Tibial artery (tissue), 4 donors: Measurements from ENCODE around the gene TOPORS.
A peak's percentile ranks its signal among the peaks of the same experiment; 100 is the strongest.

ENCODE experiments used
- DNase-seq, 2 donors: peaks; one replicate each; pipeline ENCODE4 v3.0.0-alpha.2; 2019
- H3K27ac ChIP-seq, 2 donors: fragments of 200-600 bp; sonication (generic) in 1 of 2; 1 replicate in 1 of 2; 2 replicates in 1 of 2; pipeline ENCODE4 v1.5.1; 2018 to 2019; ENCODE audit warnings: mild to moderate bottlenecking in 1 of 2
- H3K27me3 ChIP-seq, 2 donors: fragments of 200-600 bp; sonication (generic) in 1 of 2; one replicate each; pipeline versions ENCODE4 v1.5.1 to v1.6.0; 2016 to 2019
- H3K36me3 ChIP-seq, 3 donors: fragments of 200-600 bp; sonication (generic) in 2 of 3; one replicate each; pipeline ENCODE4 v1.5.1; 2016 to 2019; ENCODE audit warnings: mild to moderate bottlenecking in 2 of 3
- H3K4me1 ChIP-seq, 4 donors: fragments of 200-600 bp; sonication (generic) in 2 of 4; 1 replicate in 3 of 4; 2 replicates in 1 of 4; pipeline ENCODE4 v1.5.1; 2016 to 2019
- H3K4me3 ChIP-seq, 2 donors: fragments of 200-600 bp; sonication (generic) in 1 of 2; 1 replicate in 1 of 2; 2 replicates in 1 of 2; pipeline ENCODE4 v1.5.1; 2018 to 2019; ENCODE audit warnings: mild to moderate bottlenecking in 2 of 2
- H3K9me3 ChIP-seq, 3 donors: fragments of 200-600 bp; sonication (generic) in 1 of 3; one replicate each; pipeline ENCODE4 v1.5.1; 2016 to 2019
- CTCF ChIP-seq, 2 experiments: fragments of 200-600 bp in 1 of 2; fragments of 450-650 bp in 1 of 2; IDR thresholded peaks; one replicate each; pipeline ENCODE4 v1.5.1; 2017 to 2019; ENCODE audit warnings: antibody characterized with exemption in 2 of 2, mild to moderate bottlenecking in 1 of 2, moderate library complexity in 1 of 2
- intact Hi-C: fragments of 100-400 bp; cut with DNase I; formaldehyde crosslinking; loops from one replicate; pipeline ENCODE4 v1.15.0; 2023; ENCODE audit warnings: low total_unique reads

The TOPORS gene

GRCh38 chr9:32579706-32580331, 27.4 kb upstream of the TOPORS start:
- peak; percentile 81 to 85 for TF ChIP-seq CTCF (IDR thresholded peaks at IDR 0.05)
- Histone ChIP-seq H3K4me3 (peak overlapping the region in 1 of 2 donors; percentile 19), H3K27ac (no peak overlapping the region), H3K36me3 (no peaks in the 10 kb centered on the region), H3K4me1 (peaks cover 0 to 6% (median 1%) of the 10 kb centered on the region in 4 donors), H3K27me3 (no peaks in the 10 kb centered on the region), H3K9me3 (no peaks in the 10 kb centered on the region)
- peak; percentile 67 to 70 for DNase-seq
- intact Hi-C loops = loop anchor here (5.0 to 10.0 kb wide), 2 partner anchors 203 to 385 kb away; no protein-coding TSS in a partner anchor

GRCh38 chr9:32578976-32579375, 26.6 kb upstream of the TOPORS start:
- no peak for TF ChIP-seq CTCF (IDR thresholded peaks at IDR 0.05)
- H3K27me3 ChIP-seq = no peaks in the 10 kb centered on the region
- H3K36me3 ChIP-seq = no peaks in the 10 kb centered on the region
- intact Hi-C loops = loop anchor here (5.0 kb wide), 1 partner anchor 202 kb away; no protein-coding TSS in a partner anchor
- H3K27ac ChIP-seq = no peak overlapping the region
- H3K4me1 ChIP-seq = peaks cover 0 to 7% (median 1%) of the 10 kb centered on the region in 4 donors
- H3K9me3 ChIP-seq = no peaks in the 10 kb centered on the region
- H3K4me3 ChIP-seq = peak overlapping the region; percentile 11 to 19
- DNase-seq = no peak

DNA sequence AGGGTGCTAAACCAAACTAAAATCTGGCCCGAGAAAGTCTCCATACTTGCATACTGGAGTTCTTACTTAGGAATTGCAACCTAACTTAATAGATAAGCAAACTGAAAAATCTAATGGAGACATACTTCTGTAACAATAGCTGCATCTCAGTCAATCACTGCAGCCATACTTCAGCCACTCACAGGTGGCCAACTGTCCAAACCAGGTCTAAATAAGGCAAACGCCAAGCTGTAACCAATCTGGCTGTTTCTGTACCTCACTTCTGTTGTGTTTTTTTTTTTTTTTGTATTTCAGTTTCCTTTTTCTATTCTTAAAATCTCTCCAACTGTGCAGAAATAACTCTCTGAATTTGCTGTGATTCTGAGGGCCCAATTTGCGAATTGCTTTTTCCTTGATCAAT, 24.9 kb upstream of the TOPORS start:
- no peak for DNase-seq
- no peak overlapping the region for H3K27ac ChIP-seq
- TF ChIP-seq CTCF (IDR thresholded peaks at IDR 0.05) = no peak
- H3K9me3 ChIP-seq = no peaks in the 10 kb centered on the region
- H3K36me3 ChIP-seq = no peaks in the 10 kb centered on the region
- intact Hi-C loops = loop anchor here (5.0 kb wide), 1 partner anchor 200 kb away; no protein-coding TSS in a partner anchor
- peaks cover 0 to 15% (median 6%) of the 10 kb centered on the region in 4 donors for H3K4me1 ChIP-seq
- H3K27me3 ChIP-seq = no peaks in the 10 kb centered on the region
- no peak overlapping the region for H3K4me3 ChIP-seq

- Histone ChIP-seq H3K9me3 (no peaks in the 10 kb centered on the region), H3K27me3 (no peaks in the 10 kb centered on the region), H3K4me3 (no peak overlapping the region), H3K36me3 (no peaks in the 10 kb centered on the region), H3K27ac (no peak overlapping the region), H3K4me1 (peaks cover 0 to 32% (median 18%) of the 10 kb centered on the region in 4 donors)
- TF ChIP-seq CTCF (IDR thresholded peaks at IDR 0.05) = no peak
- intact Hi-C loops = loop anchor here (5.0 kb wide), 1 partner anchor 198 kb away; no protein-coding TSS in a partner anchor
- DNase-seq = no peak
These were observed 22.5 kb upstream of the TOPORS start for GRCh38 chr9:32574858-32575257.

- peaks cover 0 to 8% (median 0%) of the 10 kb centered on the region in 3 donors for H3K36me3 ChIP-seq
- no peak for DNase-seq
- H3K27me3 ChIP-seq = no peaks in the 10 kb centered on the region
- peak overlapping the region in 1 of 2 donors; percentile 94 for H3K4me3 ChIP-seq
- peak overlapping the region; percentile 89 to 92 for H3K27ac ChIP-seq
- no peaks in the 10 kb centered on the region for H3K9me3 ChIP-seq
- peaks cover 0 to 28% (median 17%) of the 10 kb centered on the region in 4 donors for H3K4me1 ChIP-seq
- TF ChIP-seq CTCF (IDR thresholded peaks at IDR 0.05) = no peak
- intact Hi-C loops = loop anchor here (1.0 kb wide), 1 partner anchor 24 kb away; no protein-coding TSS in a partner anchor
These were observed 21.4 kb upstream of the TOPORS start for GRCh38 chr9:32573821-32574220.
